ENCODE results near the gene RPLP1. TPM values are rescaled to one million over a fixed set of nuclear protein-coding genes. Genes with fewer than 3 reads are reported as not detected.
A peak's percentile ranks its signal among the peaks of the same experiment; 100 is the strongest.

RPLP1 gene
- total and polyA plus RNA-seq, 9 of the 15 experiments (the other 6 are each of a cell fraction or from before 2014, with no cell fraction given): 76.3 to 3,053 (median 847) TPM

DNA sequence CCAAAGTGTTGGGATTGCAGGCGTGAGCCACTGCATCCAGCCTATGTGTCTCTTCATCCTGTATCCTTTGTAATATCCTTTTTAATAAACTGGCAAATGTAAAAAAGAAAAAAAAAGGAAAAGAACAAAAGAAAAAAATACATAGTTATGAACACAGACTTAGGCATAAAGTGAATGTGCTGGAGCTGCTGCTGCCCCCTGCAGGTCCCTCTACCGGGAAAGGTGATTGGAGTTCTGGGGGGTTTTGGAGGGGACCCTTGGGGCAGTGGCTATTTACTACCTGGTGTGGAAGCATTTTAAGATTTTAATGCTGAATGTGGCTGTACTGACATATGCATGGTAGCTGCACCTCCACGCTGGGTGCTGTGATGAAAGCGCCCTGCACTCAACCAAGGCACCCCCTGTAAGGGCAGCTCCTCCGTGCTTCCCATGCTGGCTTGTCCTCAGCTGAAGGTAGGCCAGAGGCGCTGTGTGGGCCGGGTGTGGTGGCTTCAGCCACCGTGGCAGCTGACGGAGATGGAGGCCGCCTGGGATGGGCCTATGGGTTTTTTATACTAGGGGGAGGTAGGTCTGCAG lies 49.9 kb downstream of the RPLP1 start (continued):
- TF ChIP-seq, protein P1, sequence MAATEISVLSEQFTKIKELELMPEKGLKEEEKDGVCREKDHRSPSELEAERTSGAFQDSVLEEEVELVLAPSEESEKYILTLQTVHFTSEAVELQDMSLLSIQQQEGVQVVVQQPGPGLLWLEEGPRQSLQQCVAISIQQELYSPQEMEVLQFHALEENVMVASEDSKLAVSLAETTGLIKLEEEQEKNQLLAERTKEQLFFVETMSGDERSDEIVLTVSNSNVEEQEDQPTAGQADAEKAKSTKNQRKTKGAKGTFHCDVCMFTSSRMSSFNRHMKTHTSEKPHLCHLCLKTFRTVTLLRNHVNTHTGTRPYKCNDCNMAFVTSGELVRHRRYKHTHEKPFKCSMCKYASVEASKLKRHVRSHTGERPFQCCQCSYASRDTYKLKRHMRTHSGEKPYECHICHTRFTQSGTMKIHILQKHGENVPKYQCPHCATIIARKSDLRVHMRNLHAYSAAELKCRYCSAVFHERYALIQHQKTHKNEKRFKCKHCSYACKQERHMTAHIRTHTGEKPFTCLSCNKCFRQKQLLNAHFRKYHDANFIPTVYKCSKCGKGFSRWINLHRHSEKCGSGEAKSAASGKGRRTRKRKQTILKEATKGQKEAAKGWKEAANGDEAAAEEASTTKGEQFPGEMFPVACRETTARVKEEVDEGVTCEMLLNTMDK (IDR thresholded peaks at IDR 0.05; ENCODE audit: borderline replicate concordance, insufficient read depth, low read depth, low read length, poor library complexity, severe bottlenecking): peak; percentile 18
- TF ChIP-seq ZNF143 (CRISPR knock-in tag; IDR thresholded peaks at IDR 0.05) (no peak), REST (IDR thresholded peaks at IDR 0.05; ENCODE audit: borderline replicate concordance) (no peak), REST (CRISPR knock-in tag; IDR thresholded peaks at IDR 0.05; ENCODE audit: low read depth) (no peak)

Measured in K562 (cell line).